HepG2 (cell line): ENCODE results near the gene PLIN3. TPM values are rescaled to one million over a fixed set of nuclear protein-coding genes. Genes with fewer than 3 reads are reported as not detected.

Experiments
- ARNT ChIP-seq: fragments of 450-650 bp; IDR thresholded peaks from 2 replicates; pipeline ENCODE4 v1.6.1; 2017
- CHD2 ChIP-seq: IDR thresholded peaks from 2 replicates; pipeline ENCODE4 v1.6.1; 2011; ENCODE audit warnings: low read depth, low read length, improper control_type of control experiment
- FOXJ3 ChIP-seq: sonication (generic); formaldehyde crosslinking; IDR thresholded peaks from 2 replicates; pipeline ENCODE4 v1.4.0; 2020; ENCODE audit warnings: missing genetic modification reagents, mild to moderate bottlenecking, borderline replicate concordance
- LCORL ChIP-seq, 2 experiments: fragments of 450-650 bp in 1 of 2; sonication (generic) in 1 of 2; formaldehyde crosslinking in 1 of 2; IDR thresholded peaks; 2 replicates each; pipeline versions ENCODE4 v1.5.0 to v1.6.1; 2017 to 2020; ENCODE audit warnings: antibody characterized with exemption in 1 of 2, missing genetic modification reagents in 1 of 2
- MBD4 ChIP-seq: IDR thresholded peaks from 2 replicates; pipeline ENCODE4 v1.6.1; 2012; ENCODE audit warnings: low read length, inconsistent platforms, borderline replicate concordance
- NFRKB ChIP-seq: fragments of 450-650 bp; IDR thresholded peaks from 2 replicates; pipeline ENCODE4 v1.6.1; 2017
- NRL ChIP-seq: sonication (generic); formaldehyde crosslinking; IDR thresholded peaks from 2 replicates; pipeline ENCODE4 v1.5.0; 2020; ENCODE audit warnings: missing genetic modification reagents, mild to moderate bottlenecking, moderate library complexity, borderline replicate concordance
- SATB2 ChIP-seq: sonication (generic); formaldehyde crosslinking; IDR thresholded peaks from 2 replicates; pipeline ENCODE4 v1.5.0; 2020; ENCODE audit warnings: missing genetic modification reagents
- XRCC5 ChIP-seq: fragments of 200-400 bp; formaldehyde crosslinking; optimal IDR thresholded peaks from 2 replicates; pipeline ENCODE3; 2017; ENCODE audit warnings: mild to moderate bottlenecking, low read length
- ZBTB21 ChIP-seq: sonication (generic); formaldehyde crosslinking; IDR thresholded peaks from 2 replicates; pipeline ENCODE4 v1.4.0; 2020; ENCODE audit warnings: missing genetic modification reagents
- ZGPAT ChIP-seq: IDR thresholded peaks from 2 replicates; pipeline ENCODE4 v1.6.1; 2016; ENCODE audit warnings: mild to moderate bottlenecking
- ZHX1 ChIP-seq: sonication (generic); formaldehyde crosslinking; IDR thresholded peaks from 2 replicates; pipeline ENCODE4 v1.8.1; 2022; ENCODE audit warnings: low read depth, mild to moderate bottlenecking, missing genetic modification reagents
- ZNF547 ChIP-seq: sonication (generic); formaldehyde crosslinking; IDR thresholded peaks from 2 replicates; pipeline ENCODE4 v1.5.1; 2020; ENCODE audit warnings: mild to moderate bottlenecking, missing genetic modification reagents
- ZNF563 ChIP-seq: sonication (generic); formaldehyde crosslinking; IDR thresholded peaks from 2 replicates; pipeline ENCODE4 v1.8.0; 2022; ENCODE audit warnings: mild to moderate bottlenecking, moderate library complexity, missing genetic modification reagents
- polyA plus RNA-seq, 8 experiments: library from polyadenylated mRNA; depleted of rRNA in 3 of 8; stranded (reverse) in 7 of 8; unstranded in 1 of 8; fragments of >200 nt; fragmentation: Illumina TruSeq in 4 of 8; extraction: Trizol in 4 of 8; gene quantifications; 2 replicates each; pipeline versions ENCODE4 v1.2.1 to v1.2.3, GENCODE V29; 2011 to 2016; ENCODE audit warnings: low read depth in 4 of 8, missing spikeins in 1 of 8, mixed read lengths in 1 of 8; ENCODE audit not compliant: insufficient read depth in 1 of 8
- total RNA-seq, 5 experiments: library from RNA; depleted of rRNA; stranded (reverse); fragments of >200 nt; fragmentation: Illumina TruSeq; extraction: Trizol; gene quantifications; 2 replicates each; pipeline ENCODE4 v1.2.3, GENCODE V29; 2016; ENCODE audit warnings: low read depth in 1 of 5
- TF ChIP-seq, protein P1 (sequence below): sonication (generic); formaldehyde crosslinking; IDR thresholded peaks from 2 replicates; pipeline ENCODE4; 2020; ENCODE audit warnings: missing genetic modification reagents, mild to moderate bottlenecking, borderline replicate concordance
- TF ChIP-seq, protein P2 (sequence below): sonication (generic); formaldehyde crosslinking; IDR thresholded peaks from 2 replicates; pipeline ENCODE4 v1.8.0; 2022; ENCODE audit warnings: mild to moderate bottlenecking, missing genetic modification reagents; ENCODE audit not compliant: insufficient replicate concordance
- TF ChIP-seq, protein P3 (sequence below): IDR thresholded peaks from 2 replicates; pipeline ENCODE4 v1.6.1; 2016; ENCODE audit warnings: low read depth, control low read depth

The PLIN3 gene
- total and polyA plus RNA-seq, 2 of the 13 experiments (the other 11 are each of a cell fraction or from before 2014, with no cell fraction given) = 49.3 to 57.9 TPM

DNA sequence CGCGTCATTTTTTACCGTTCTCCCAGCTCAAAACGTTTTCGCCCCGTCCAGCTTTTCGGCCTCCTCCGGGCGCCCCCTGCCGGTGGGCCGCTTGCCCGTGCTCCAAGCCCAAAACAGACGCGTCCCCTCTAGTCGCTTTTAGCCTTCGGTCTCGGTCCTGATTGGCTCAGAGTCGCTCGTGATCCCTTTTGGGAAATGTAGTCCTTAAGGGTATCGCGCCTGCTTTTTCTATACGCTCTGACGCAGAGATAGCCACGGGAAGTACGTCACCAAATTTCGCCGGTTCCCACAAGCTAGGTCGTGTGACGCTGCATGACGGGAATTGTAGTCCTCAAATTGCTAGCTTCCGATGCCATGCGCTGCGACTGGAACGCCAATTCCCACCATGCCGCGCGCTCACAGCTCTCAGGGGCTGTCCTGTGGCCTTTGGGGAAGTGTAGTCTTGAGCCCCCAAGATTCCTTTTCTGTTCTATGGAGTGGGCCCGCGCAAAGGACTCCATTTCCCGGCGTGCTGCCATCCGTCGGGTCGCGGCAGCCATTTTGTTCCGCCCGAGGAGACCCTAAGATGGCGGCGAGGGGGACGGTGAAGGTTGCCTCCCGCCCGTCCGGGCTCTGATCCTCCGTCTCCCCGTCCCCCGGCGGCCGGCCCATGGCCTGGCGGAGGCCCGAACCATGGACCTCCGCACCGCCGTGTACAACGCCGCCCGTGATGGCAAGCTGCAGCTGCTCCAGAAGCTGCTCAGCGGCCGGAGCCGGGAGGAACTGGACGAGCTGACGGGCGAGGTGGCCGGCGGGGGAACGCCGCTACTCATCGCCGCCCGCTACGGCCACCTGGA is 76.1 kb downstream of the PLIN3 start, which contains the start of gene FEM1A (continued):
- peak; percentile 98 for TF ChIP-seq ZHX1
- peak; percentile 99 for TF ChIP-seq ZBTB21
- TF ChIP-seq, protein P1, sequence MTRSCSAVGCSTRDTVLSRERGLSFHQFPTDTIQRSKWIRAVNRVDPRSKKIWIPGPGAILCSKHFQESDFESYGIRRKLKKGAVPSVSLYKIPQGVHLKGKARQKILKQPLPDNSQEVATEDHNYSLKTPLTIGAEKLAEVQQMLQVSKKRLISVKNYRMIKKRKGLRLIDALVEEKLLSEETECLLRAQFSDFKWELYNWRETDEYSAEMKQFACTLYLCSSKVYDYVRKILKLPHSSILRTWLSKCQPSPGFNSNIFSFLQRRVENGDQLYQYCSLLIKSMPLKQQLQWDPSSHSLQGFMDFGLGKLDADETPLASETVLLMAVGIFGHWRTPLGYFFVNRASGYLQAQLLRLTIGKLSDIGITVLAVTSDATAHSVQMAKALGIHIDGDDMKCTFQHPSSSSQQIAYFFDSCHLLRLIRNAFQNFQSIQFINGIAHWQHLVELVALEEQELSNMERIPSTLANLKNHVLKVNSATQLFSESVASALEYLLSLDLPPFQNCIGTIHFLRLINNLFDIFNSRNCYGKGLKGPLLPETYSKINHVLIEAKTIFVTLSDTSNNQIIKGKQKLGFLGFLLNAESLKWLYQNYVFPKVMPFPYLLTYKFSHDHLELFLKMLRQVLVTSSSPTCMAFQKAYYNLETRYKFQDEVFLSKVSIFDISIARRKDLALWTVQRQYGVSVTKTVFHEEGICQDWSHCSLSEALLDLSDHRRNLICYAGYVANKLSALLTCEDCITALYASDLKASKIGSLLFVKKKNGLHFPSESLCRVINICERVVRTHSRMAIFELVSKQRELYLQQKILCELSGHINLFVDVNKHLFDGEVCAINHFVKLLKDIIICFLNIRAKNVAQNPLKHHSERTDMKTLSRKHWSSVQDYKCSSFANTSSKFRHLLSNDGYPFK = peak; percentile 95
- peak; percentile 56; the same call in 1 of the 2 replicates for TF ChIP-seq ZNF563 (CRISPR knock-in tag)
- TF ChIP-seq ARNT = no peak
- TF ChIP-seq NFRKB = peak; percentile 22; the same call in 1 of the 2 replicates
- TF ChIP-seq SATB2 (CRISPR knock-in tag) = no peak
- peak; percentile 72 for TF ChIP-seq NRL
- TF ChIP-seq, protein P2, sequence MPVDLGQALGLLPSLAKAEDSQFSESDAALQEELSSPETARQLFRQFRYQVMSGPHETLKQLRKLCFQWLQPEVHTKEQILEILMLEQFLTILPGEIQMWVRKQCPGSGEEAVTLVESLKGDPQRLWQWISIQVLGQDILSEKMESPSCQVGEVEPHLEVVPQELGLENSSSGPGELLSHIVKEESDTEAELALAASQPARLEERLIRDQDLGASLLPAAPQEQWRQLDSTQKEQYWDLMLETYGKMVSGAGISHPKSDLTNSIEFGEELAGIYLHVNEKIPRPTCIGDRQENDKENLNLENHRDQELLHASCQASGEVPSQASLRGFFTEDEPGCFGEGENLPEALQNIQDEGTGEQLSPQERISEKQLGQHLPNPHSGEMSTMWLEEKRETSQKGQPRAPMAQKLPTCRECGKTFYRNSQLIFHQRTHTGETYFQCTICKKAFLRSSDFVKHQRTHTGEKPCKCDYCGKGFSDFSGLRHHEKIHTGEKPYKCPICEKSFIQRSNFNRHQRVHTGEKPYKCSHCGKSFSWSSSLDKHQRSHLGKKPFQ = peak; percentile 68
- TF ChIP-seq, protein P3, sequence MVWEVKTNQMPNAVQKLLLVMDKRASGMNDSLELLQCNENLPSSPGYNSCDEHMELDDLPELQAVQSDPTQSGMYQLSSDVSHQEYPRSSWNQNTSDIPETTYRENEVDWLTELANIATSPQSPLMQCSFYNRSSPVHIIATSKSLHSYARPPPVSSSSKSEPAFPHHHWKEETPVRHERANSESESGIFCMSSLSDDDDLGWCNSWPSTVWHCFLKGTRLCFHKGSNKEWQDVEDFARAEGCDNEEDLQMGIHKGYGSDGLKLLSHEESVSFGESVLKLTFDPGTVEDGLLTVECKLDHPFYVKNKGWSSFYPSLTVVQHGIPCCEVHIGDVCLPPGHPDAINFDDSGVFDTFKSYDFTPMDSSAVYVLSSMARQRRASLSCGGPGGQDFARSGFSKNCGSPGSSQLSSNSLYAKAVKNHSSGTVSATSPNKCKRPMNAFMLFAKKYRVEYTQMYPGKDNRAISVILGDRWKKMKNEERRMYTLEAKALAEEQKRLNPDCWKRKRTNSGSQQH = no peak
- no peak for TF ChIP-seq FOXJ3 (CRISPR knock-in tag)
- peak; percentile 57 for TF ChIP-seq XRCC5
- TF ChIP-seq ZNF547 (CRISPR knock-in tag) = peak; percentile 84
- TF ChIP-seq LCORL (IDR thresholded peaks at IDR 0.05) = peak; percentile 92
- TF ChIP-seq LCORL (CRISPR knock-in tag; IDR thresholded peaks at IDR 0.05) = peak; percentile 87
- no peak for TF ChIP-seq MBD4
- TF ChIP-seq ZGPAT = peak; percentile 41
- peak; percentile 61; the same call in 1 of the 2 replicates for TF ChIP-seq CHD2
